ENCODE data around the gene THAP11.
"Not testable (repeated sequence)": the region's sequence is repeated elsewhere in the genome, so short reads cannot be mapped to it uniquely, and the experiment has no call there.

Gene THAP11

GRCh38 chr16:67862623-67863583 is 20.8 kb downstream of the THAP11 start:
- no peak for DNase-seq (ENCODE audit: low spot score)

DNA sequence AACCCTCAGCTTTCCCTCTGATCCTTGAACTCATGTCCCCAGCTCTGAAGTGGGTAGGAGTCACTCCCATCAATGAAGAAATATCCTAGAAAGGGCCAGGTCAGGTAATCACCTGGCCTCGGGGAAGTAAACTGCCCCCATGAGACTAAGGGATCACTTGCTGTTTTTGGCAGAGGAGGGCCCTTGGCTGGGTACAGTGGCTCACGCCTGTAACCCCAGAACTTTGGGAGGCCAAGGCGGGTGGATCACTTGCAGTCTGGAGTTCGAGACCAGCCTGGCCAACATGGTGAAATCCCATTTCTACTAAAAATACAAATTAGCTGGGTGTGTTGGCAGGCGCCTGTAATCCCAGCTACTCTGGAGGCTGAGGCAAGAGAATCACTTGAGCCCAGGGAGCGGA is 21.9 kb downstream of the THAP11 start:
- DNase-seq (ENCODE audit: low spot score), result not testable (repeated sequence)

GRCh38 chr16:67864594-67864993 is 22.5 kb downstream of the THAP11 start:
- no peak for DNase-seq (ENCODE audit: low spot score)

GRCh38 chr16:67865318-67865717 is 23.2 kb downstream of the THAP11 start:
- DNase-seq (ENCODE audit: low spot score), result no peak

DNA sequence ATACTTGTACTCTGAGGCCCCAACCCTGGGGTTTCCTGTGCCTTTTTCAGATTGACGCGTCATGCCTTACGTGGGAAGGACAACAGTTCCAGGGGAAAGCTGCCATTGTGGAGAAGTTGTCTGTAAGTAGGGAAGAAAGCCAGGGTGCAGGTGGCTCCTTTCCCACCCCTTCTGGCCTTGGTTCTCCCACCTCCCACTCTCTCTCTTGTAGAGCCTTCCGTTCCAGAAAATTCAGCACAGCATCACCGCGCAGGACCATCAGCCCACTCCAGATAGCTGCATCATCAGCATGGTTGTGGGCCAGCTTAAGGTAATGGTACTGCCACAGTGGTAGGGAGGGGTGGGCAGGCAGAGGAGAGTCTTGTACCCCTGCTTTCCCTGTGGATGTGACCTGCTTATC is 26.2 kb downstream of the THAP11 start:
- no peak for DNase-seq (ENCODE audit: low spot score)

GRCh38 chr16:67869653-67870052 is 27.5 kb downstream of the THAP11 start:
- no peak for DNase-seq (ENCODE audit: low spot score)

DNA sequence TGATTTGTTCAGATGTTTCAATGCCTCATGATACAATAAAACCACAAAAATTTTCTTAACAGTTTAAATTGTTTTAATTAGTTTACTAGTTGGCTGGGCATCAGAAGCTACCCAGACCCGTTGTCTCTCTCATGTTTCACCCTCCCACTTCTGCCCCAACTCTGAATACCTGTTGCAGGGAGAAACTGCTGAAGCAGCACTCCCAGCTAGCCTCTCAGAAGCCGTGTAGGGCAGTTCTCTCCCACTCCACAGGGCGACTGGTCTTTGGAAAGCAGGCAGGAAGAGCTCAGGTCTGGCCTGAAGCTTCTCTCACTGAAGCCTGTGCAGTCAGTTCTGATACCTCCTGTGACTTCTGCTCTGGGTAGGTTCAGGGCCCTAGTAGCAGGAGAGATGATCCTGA is 29.1 kb downstream of the THAP11 start:
- no peak for DNase-seq (ENCODE audit: low spot score)

GRCh38 chr16:67872131-67872630 is 30.1 kb downstream of the THAP11 start:
- DNase-seq (ENCODE audit: low spot score), result no peak

- DNase-seq (ENCODE audit: low spot score), result peak; percentile 74
Observed at GRCh38 chr16:67872631-67873434, 30.7 kb downstream of the THAP11 start, which contains the start of gene EDC4. TSS of gene EDC4 (plus strand) at chr16:67873052. CDS start at chr16:67873262, 210 bp downstream.

- no peak for DNase-seq (ENCODE audit: low spot score)
Observed at GRCh38 chr16:67873435-67874370, 31.6 kb downstream of the THAP11 start.

GRCh38 chr16:67874372-67874771 is 32.3 kb downstream of the THAP11 start:
- DNase-seq (ENCODE audit: low spot score), result no peak

GRCh38 chr16:67877064-67877463 is 34.9 kb downstream of the THAP11 start:
- no peak for DNase-seq (ENCODE audit: low spot score)

- no peak for DNase-seq (ENCODE audit: low spot score)
Observed at GRCh38 chr16:67878232-67878631, 36.1 kb downstream of the THAP11 start.

GRCh38 chr16:67878846-67879245 is 36.7 kb downstream of the THAP11 start:
- no peak for DNase-seq (ENCODE audit: low spot score)

DNA sequence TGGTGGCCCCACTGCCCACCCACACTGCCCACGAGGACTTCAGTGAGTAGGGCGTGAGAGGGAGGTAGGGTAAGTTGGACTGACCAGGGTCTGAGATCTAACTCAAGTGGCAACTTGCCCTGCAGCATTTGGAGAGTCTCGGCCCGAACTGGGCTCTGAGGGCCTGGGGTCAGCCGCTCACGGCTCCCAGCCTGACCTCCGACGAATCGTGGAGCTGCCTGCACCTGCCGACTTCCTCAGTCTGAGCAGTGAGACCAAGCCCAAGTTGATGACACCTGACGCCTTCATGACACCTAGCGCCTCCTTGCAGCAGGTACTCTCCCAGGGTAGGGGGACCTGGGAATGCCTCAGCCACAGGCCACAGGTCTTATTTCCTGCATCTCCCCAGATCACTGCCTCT is 37.3 kb downstream of the THAP11 start:
- DNase-seq (ENCODE audit: low spot score), result no peak

DNA sequence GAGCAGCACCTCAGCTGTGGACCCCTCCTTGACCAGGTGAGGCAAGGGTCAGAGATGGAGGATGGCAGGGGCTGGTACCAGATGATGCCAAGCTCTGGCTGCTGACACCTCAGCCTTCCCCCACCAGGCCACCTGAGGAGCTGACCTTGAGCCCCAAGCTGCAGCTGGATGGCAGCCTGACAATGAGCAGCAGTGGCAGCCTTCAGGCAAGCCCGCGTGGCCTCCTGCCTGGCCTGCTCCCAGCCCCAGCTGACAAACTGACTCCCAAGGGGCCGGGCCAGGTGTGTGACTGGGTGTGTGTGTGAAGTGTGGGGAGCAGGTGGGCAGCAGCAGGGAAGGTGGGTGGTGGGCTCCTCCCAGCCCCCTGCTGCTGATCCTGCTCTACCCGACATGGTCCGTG is 37.8 kb downstream of the THAP11 start:
- no peak for DNase-seq (ENCODE audit: low spot score)

DNA sequence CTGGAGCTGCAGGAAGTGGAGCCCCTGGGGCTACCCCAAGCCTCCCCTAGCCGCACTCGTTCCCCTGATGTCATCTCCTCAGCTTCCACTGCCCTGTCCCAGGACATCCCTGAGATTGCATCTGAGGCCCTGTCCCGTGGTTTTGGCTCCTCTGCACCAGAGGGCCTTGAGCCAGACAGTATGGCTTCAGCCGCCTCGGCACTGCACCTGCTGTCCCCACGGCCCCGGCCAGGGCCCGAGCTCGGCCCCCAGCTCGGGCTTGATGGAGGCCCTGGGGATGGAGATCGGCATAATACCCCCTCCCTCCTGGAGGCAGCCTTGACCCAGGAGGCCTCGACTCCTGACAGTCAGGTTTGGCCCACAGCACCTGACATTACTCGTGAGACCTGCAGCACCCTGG is 38.5 kb downstream of the THAP11 start:
- no peak for DNase-seq (ENCODE audit: low spot score)

- DNase-seq (ENCODE audit: low spot score), result peak; percentile 86
Observed at GRCh38 chr16:67881621-67882161, 39.6 kb downstream of the THAP11 start.

DNA sequence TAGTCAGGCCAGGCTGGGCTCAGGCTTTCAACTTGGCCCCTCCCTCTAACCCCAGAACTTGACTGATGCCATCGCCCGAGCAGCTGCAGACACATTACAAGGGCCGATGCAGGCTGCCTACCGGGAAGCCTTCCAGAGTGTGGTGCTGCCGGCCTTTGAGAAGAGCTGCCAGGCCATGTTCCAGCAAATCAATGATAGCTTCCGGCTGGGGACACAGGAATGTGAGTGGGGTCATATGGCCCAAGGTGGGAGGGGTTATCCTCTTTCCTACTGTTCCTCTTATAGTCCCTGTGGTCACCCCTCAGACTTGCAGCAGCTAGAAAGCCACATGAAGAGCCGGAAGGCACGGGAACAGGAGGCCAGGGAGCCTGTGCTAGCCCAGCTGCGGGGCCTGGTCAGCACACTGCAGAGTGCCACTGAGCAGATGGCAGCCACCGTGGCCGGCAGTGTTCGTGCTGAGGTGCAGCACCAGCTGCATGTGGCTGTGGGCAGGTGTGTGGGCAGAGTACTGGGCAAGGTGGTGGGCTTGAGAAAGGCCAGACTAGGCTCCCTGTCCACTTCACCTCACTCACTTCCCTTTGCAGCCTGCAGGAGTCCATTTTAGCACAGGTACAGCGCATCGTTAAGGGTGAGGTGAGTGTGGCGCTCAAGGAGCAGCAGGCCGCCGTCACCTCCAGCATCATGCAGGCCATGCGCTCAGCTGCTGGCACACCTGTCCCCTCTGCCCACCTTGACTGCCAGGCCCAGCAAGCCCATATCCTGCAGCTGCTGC is 40.4 kb downstream of the THAP11 start:
- peak; percentile 96 for DNase-seq (ENCODE audit: low spot score)

GRCh38 chr16:67883146-67883871 is 41.2 kb downstream of the THAP11 start:
- no peak for DNase-seq (ENCODE audit: low spot score)
